HG02763 (cell line): Measurements from ENCODE around the gene MRPL40.

ENCODE experiments used
- ATAC-seq: cut with Tn5 transposase; IDR thresholded peaks from one replicate; pipeline ENCODE4 v1.9.1; 2021; ENCODE audit warnings: mild to moderate bottlenecking, moderate library complexity; ENCODE audit not compliant: unreplicated experiment

The MRPL40 gene

DNA sequence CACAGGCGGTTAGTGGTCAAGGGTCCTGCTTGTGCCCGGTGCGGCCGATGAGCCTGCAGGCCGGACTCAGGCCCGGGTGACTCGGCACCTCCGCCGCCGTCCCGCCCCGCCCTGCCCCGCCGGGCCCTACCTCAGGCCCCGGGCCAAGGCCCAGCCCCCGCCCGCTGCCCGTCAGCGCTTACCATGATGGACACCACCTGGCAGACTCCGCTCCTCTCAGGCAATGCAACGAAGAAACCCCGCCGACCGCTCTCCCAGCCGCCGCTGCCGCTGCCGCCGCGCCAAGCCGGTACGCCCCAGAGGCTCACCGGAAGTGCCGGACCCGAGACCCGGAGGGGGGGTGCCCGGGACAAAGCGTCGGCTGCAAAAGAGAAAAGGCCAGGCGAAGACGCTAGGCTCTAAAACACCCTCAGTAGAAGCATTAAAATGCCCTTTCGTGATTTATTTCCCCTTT, 46.6 kb downstream of the MRPL40 start, which contains the start of gene UFD1:
Gene UFD1 (minus strand): TSS at position 293 of the 454 bp plus-strand sequence. CDS start 108 bp downstream, at position 185.
- ATAC-seq, result peak; percentile 36

GRCh38 chr22:19479355-19480172, 47.2 kb downstream of the MRPL40 start, which contains the start of gene CDC45:
Gene CDC45, plus strand, starts transcription at chr22:19479920. Its CDS starts 49 bp downstream, at chr22:19479969.
- peak; percentile 91 for ATAC-seq

- ATAC-seq, result no peak
Observed at GRCh38 chr22:19480173-19480568, 47.8 kb downstream of the MRPL40 start.

- ATAC-seq, result no peak
Observed at GRCh38 chr22:19480789-19481188, 48.4 kb downstream of the MRPL40 start.

GRCh38 chr22:19482297-19482696, 50.0 kb downstream of the MRPL40 start:
- ATAC-seq, result no peak

GRCh38 chr22:19483481-19484244, 51.3 kb downstream of the MRPL40 start:
- ATAC-seq, result no peak
